GM13977 (cell line): ENCODE data around the gene TSTD2.
A peak's percentile ranks its signal among the peaks of the same experiment; 100 is the strongest.

Experiments
- DNase-seq: peaks from one replicate; pipeline ENCODE4 v3.0.0; 2012; ENCODE audit warnings: low spot score
- CTCF ChIP-seq: IDR thresholded peaks from 2 replicates; pipeline ENCODE4 v1.5.1; 2012; ENCODE audit warnings: mild to moderate bottlenecking, control low read depth; ENCODE audit not compliant: insufficient read depth; ENCODE audit errors: extremely low read depth, missing control alignments
- in situ Hi-C: fragments of 300-500 bp; cut with MboI; formaldehyde crosslinking; loops from one replicate; pipeline ENCODE4 v1.12.0; 2022; ENCODE audit warnings: low sequenced_read_pairs, low pct_unique_long_range_greater_than_20kb, mixed read lengths, inconsistent platforms; ENCODE audit not compliant: unreplicated experiment

The TSTD2 gene

GRCh38 chr9:97602430-97602829, 30.7 kb downstream of the TSTD2 start:
- TF ChIP-seq CTCF = no peak
- in situ Hi-C loops = loop anchor here (25.0 kb wide), 1 partner anchor 740 kb away; the partner anchor contains the start of gene ZNF782
- no peak for DNase-seq

- in situ Hi-C loops = loop anchor here (25.0 kb wide), 1 partner anchor 739 kb away; the partner anchor contains the start of gene ZNF782
- no peak for DNase-seq
- no peak for TF ChIP-seq CTCF
These were observed 31.8 kb downstream of the TSTD2 start for GRCh38 chr9:97601228-97601898.

- no peak for DNase-seq
- TF ChIP-seq CTCF = no peak
- in situ Hi-C loops = loop anchor here (25.0 kb wide), 1 partner anchor 738 kb away; the partner anchor contains the start of gene ZNF782
These were observed 32.5 kb downstream of the TSTD2 start for GRCh38 chr9:97600531-97601227.

- no peak for DNase-seq
- in situ Hi-C loops = no loop called here
- TF ChIP-seq CTCF = no peak
These were observed 33.8 kb downstream of the TSTD2 start for GRCh38 chr9:97599314-97599846.

GRCh38 chr9:97598461-97599288, 34.5 kb downstream of the TSTD2 start:
- peak; percentile 87 for TF ChIP-seq CTCF
- in situ Hi-C loops = no loop called here
- peak; percentile 77 for DNase-seq

- DNase-seq = no peak
- in situ Hi-C loops = no loop called here
- no peak for TF ChIP-seq CTCF
These were observed 36.3 kb downstream of the TSTD2 start for GRCh38 chr9:97596906-97597305.
